ENCODE results near the gene NALCN.

- TF ChIP-seq ATF3 (IDR thresholded peaks at IDR 0.05; ENCODE audit: borderline replicate concordance, extremely low read depth, low read depth, low read length) (no peak), POLR2AphosphoS5 (IDR thresholded peaks at IDR 0.05; ENCODE audit: low read length) (no peak), SMC3 (IDR thresholded peaks at IDR 0.05; ENCODE audit: borderline replicate concordance, low read length) (no peak), CTCF (IDR thresholded peaks at IDR 0.05 in 2 of 3, conservative IDR thresholded peaks at IDR 0.05 in 1 of 3; ENCODE audit: control insufficient read depth in 2 of 3, extremely low read depth in 1 of 3, insufficient read depth in 1 of 3, low read depth in 3 of 3, low read length in 3 of 3) (no peak), ZBTB40 (IDR thresholded peaks at IDR 0.05; ENCODE audit: borderline replicate concordance) (no peak), SREBF1 (IDR thresholded peaks at IDR 0.05; ENCODE audit: low read length) (no peak), TCF12 (IDR thresholded peaks at IDR 0.05; ENCODE audit: low read depth, low read length) (no peak), FOS (IDR thresholded peaks at IDR 0.05; ENCODE audit: borderline replicate concordance, extremely low read depth, insufficient read length) (no peak), MTA3 (IDR thresholded peaks at IDR 0.05; ENCODE audit: borderline replicate concordance, low read length) (no peak), BRCA1 (IDR thresholded peaks at IDR 0.05; ENCODE audit: low read depth, low read length) (no peak), TAF1 (IDR thresholded peaks at IDR 0.05; ENCODE audit: borderline replicate concordance, low read depth, low read length) (no peak), EZH2 (IDR thresholded peaks at IDR 0.05; ENCODE audit: borderline replicate concordance, control insufficient read depth, low read depth, low read length) (no peak), ESRRA (IDR thresholded peaks at IDR 0.05; ENCODE audit: low read length) (no peak)
Measured at GRCh38 chr13:101025519-101025918, 390.8 kb downstream of the NALCN start.
